MM.1S (cell line): Measurements from ENCODE around the gene FBLN2.

Experiments
- DNase-seq: peaks from one replicate; pipeline ENCODE4 v3.0.0-alpha.2; 2015
- H2AFZ ChIP-seq: fragments of 300-600 bp; sonication (generic); 2 replicates; pipeline ENCODE4 v1.6.0; 2016; ENCODE audit warnings: antibody characterized with exemption, low read length
- H3F3A ChIP-seq: fragments of 300-600 bp; sonication (generic); 2 replicates; pipeline ENCODE4 v1.6.1; 2016; ENCODE audit warnings: mild to moderate bottlenecking, antibody characterized with exemption, low read length, moderate library complexity, mixed read lengths; ENCODE audit not compliant: insufficient read depth
- H3K27ac ChIP-seq: fragments of 300-600 bp; sonication (generic); 2 replicates; pipeline ENCODE4 v1.5.1; 2016; ENCODE audit warnings: mild to moderate bottlenecking, low read length
- H3K27me3 ChIP-seq: fragments of 300-600 bp; sonication (generic); replicated peaks from 2 replicates; pipeline ENCODE4 v1.6.0; 2016; ENCODE audit warnings: low read length; ENCODE audit not compliant: insufficient read depth
- H3K36me3 ChIP-seq: fragments of 300-600 bp; sonication (generic); replicated peaks from 2 replicates; pipeline ENCODE4 v1.6.1; 2016; ENCODE audit warnings: mild to moderate bottlenecking, low read length, mixed read lengths; ENCODE audit not compliant: insufficient read depth
- H3K4me1 ChIP-seq: fragments of 300-600 bp; sonication (generic); 2 replicates; pipeline ENCODE4 v1.6.1; 2016; ENCODE audit warnings: low read length, mixed read lengths
- H3K4me2 ChIP-seq: fragments of 300-600 bp; sonication (generic); 2 replicates; pipeline ENCODE4 v1.6.0; 2016; ENCODE audit warnings: low read depth, low read length
- H3K4me3 ChIP-seq: fragments of 300-600 bp; sonication (generic); 2 replicates; pipeline ENCODE4 v1.5.1; 2016; ENCODE audit warnings: low read length, mixed read lengths
- H3K79me2 ChIP-seq: fragments of 300-600 bp; sonication (generic); 2 replicates; pipeline ENCODE4 v1.6.1; 2016; ENCODE audit warnings: mixed run types, low read length, mixed read lengths
- H3K9ac ChIP-seq: fragments of 300-600 bp; sonication (generic); 2 replicates; pipeline ENCODE4 v1.6.1; 2016; ENCODE audit warnings: low read length, mixed read lengths
- H3K9me2 ChIP-seq: fragments of 300-600 bp; sonication (generic); replicated peaks from 2 replicates; pipeline ENCODE4 v1.6.1; 2016; ENCODE audit warnings: mild to moderate bottlenecking, low read length, mixed read lengths; ENCODE audit not compliant: insufficient read depth
- H3K9me3 ChIP-seq: fragments of 300-600 bp; sonication (generic); replicated peaks from 2 replicates; pipeline ENCODE4 v1.6.1; 2016; ENCODE audit warnings: mild to moderate bottlenecking, low read length, mixed read lengths; ENCODE audit not compliant: insufficient read depth
- H4K20me1 ChIP-seq: fragments of 300-600 bp; sonication (generic); 2 replicates; pipeline ENCODE4 v1.6.1; 2016; ENCODE audit warnings: mild to moderate bottlenecking, low read length, moderate library complexity, mixed read lengths; ENCODE audit not compliant: insufficient read depth
- EZH2 ChIP-seq: fragments of 300-600 bp; sonication (generic); optimal IDR thresholded peaks from 2 replicates; pipeline ENCODE3; 2017; ENCODE audit warnings: low read depth, mild to moderate bottlenecking, antibody characterized with exemption, low read length, mixed read lengths
- EZH2phosphoT487 ChIP-seq: fragments of 300-600 bp; sonication (generic); IDR thresholded peaks from 2 replicates; pipeline ENCODE4 v1.6.1; 2018; ENCODE audit warnings: antibody characterized with exemption, low read length
- TF ChIP-seq, protein P1 (sequence below): fragments of 300-600 bp; sonication (generic); IDR thresholded peaks from 2 replicates; pipeline ENCODE4 v1.5.1; 2016; ENCODE audit warnings: antibody characterized with exemption, low read length, mixed read lengths

The FBLN2 gene

DNA sequence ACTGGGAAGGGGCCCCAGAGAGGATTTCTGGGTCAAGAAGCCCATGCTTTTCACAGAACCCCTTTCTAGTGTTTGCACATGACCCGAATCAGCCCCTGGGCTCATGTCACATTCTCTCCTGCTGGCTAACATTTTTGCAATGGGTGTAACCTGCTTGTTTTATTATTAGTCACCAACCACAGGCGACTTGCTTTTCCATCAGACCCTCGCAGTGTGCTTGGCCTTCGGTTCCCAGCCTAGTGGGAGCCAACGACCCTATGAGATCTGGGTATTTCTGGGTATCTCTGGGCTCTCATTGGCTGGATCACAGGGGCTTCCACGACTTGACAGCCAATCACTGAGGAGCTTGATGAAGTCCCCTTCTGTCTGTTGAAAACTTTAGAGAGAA, 11.0 kb upstream of the FBLN2 start:
- Histone ChIP-seq H3K79me2 (no peaks in the 10 kb centered on the region), H2AFZ (no peak overlapping the region), H3K9ac (no peak overlapping the region), H3K9me2 (no peaks in the 10 kb centered on the region), H3K4me3 (no peak overlapping the region), H3K9me3 (no peaks in the 10 kb centered on the region), H3K4me2 (no peak overlapping the region), H3K4me1 (no peaks in the 10 kb centered on the region), H3K36me3 (no peaks in the 10 kb centered on the region), H3K27me3 (peaks cover 83% of the 10 kb centered on the region), H4K20me1 (no peaks in the 10 kb centered on the region), H3F3A (no peaks in the 10 kb centered on the region), H3K27ac (no peak overlapping the region)
- TF ChIP-seq, protein P1, sequence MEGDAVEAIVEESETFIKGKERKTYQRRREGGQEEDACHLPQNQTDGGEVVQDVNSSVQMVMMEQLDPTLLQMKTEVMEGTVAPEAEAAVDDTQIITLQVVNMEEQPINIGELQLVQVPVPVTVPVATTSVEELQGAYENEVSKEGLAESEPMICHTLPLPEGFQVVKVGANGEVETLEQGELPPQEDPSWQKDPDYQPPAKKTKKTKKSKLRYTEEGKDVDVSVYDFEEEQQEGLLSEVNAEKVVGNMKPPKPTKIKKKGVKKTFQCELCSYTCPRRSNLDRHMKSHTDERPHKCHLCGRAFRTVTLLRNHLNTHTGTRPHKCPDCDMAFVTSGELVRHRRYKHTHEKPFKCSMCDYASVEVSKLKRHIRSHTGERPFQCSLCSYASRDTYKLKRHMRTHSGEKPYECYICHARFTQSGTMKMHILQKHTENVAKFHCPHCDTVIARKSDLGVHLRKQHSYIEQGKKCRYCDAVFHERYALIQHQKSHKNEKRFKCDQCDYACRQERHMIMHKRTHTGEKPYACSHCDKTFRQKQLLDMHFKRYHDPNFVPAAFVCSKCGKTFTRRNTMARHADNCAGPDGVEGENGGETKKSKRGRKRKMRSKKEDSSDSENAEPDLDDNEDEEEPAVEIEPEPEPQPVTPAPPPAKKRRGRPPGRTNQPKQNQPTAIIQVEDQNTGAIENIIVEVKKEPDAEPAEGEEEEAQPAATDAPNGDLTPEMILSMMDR = no peak
- TF ChIP-seq EZH2 (no peak), EZH2phosphoT487 (no peak)
- DNase-seq = no peak

DNA sequence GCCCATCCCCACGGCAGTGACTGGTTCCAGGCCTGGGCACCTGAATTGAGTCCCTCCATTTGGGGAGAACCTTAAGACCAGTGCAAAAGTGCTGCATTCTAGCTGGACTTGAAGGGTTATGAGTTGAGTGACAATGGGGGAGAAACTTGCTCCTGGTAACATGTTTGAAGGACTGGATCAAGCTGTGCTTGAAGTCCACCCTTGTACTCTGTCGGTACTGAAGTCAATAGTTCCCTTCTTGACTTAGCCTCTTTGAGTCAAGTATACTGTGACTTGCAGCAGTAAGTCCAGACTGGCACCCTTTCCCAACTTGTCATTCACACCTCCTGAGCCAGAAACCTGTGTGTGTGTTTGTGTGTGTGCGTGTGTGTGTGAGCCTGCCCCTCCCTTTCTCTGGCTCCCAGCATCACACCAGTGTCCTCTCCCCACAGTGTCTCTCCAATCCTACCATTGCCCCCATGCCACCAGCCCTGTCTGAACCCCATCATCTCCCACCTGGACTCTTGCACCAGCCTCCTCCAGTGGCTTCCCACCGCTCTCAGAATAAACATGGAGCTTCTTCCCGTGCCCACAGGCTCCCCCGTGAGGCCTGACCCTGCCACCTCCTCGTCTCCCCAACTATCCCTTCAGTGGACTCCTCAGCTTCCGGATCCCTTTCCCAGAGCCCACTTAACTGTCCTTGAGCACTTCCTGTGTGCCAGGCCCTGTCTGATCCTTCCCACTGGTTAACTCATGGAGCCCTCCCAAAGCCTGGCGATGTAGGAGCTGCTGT, 10.2 kb upstream of the FBLN2 start:
- H3K4me2 ChIP-seq = no peak overlapping the region
- no peaks in the 10 kb centered on the region for H3F3A ChIP-seq
- no peak overlapping the region for H3K27ac ChIP-seq
- no peak overlapping the region for H3K4me3 ChIP-seq
- TF ChIP-seq EZH2phosphoT487 (no peak), EZH2 (no peak)
- TF ChIP-seq, protein P1 = no peak
- no peaks in the 10 kb centered on the region for H3K9me2 ChIP-seq
- H3K9ac ChIP-seq = no peak overlapping the region
- H2AFZ ChIP-seq = no peak overlapping the region
- no peaks in the 10 kb centered on the region for H4K20me1 ChIP-seq
- no peak for DNase-seq
- H3K27me3 ChIP-seq = peaks cover 82% of the 10 kb centered on the region
- H3K79me2 ChIP-seq = no peaks in the 10 kb centered on the region
- no peaks in the 10 kb centered on the region for H3K36me3 ChIP-seq
- H3K9me3 ChIP-seq = no peaks in the 10 kb centered on the region
- H3K4me1 ChIP-seq = no peaks in the 10 kb centered on the region

- Histone ChIP-seq H3K9me3 (no peaks in the 10 kb centered on the region), H3K4me2 (no peak overlapping the region)
- no peak for DNase-seq
These were observed 9.7 kb upstream of the FBLN2 start for GRCh38 chr3:13539292-13539638.

More at GRCh38 chr3:13539292-13539638, 9.7 kb upstream of the FBLN2 start:
- Histone ChIP-seq H3K4me1 (no peaks in the 10 kb centered on the region), H3K27me3 (peaks cover 82% of the 10 kb centered on the region), H3K36me3 (no peaks in the 10 kb centered on the region), H3K4me3 (no peak overlapping the region), H3F3A (no peaks in the 10 kb centered on the region), H3K9ac (no peak overlapping the region), H2AFZ (no peak overlapping the region), H3K9me2 (no peaks in the 10 kb centered on the region), H4K20me1 (no peaks in the 10 kb centered on the region), H3K79me2 (no peaks in the 10 kb centered on the region), H3K27ac (no peak overlapping the region)
- TF ChIP-seq, protein P1 = no peak
- TF ChIP-seq EZH2 (no peak), EZH2phosphoT487 (no peak)
